Trophoblast cell (in vitro differentiated cells and primary cell): ENCODE measurements around the gene LRRTM2.

Experiments used
- DNase-seq, 2 donors: peaks; one replicate each; pipeline ENCODE4 v3.0.0-alpha.2; 2016
- H2AFZ ChIP-seq: 2 replicates; pipeline ENCODE4 v1.6.1; 2013; ENCODE audit warnings: low read length, moderate library complexity, mild to moderate bottlenecking; ENCODE audit not compliant: insufficient read depth, poor library complexity
- H2AK5ac ChIP-seq: 2 replicates; pipeline ENCODE4 v1.6.1; 2013; ENCODE audit warnings: mild to moderate bottlenecking, low read length
- H2BK120ac ChIP-seq: 2 replicates; pipeline ENCODE4 v1.6.1; 2013; ENCODE audit warnings: low read length, mild to moderate bottlenecking, moderate library complexity; ENCODE audit not compliant: insufficient read depth, poor library complexity
- H2BK12ac ChIP-seq: 2 replicates; pipeline ENCODE4 v1.6.1; 2013; ENCODE audit warnings: mild to moderate bottlenecking, low read length, moderate library complexity
- H2BK5ac ChIP-seq: 2 replicates; pipeline ENCODE4 v1.6.1; 2013; ENCODE audit warnings: low read length, low read depth, moderate library complexity, mild to moderate bottlenecking; ENCODE audit not compliant: poor library complexity
- H3K14ac ChIP-seq: 2 replicates; pipeline ENCODE4 v1.6.1; 2013; ENCODE audit warnings: mild to moderate bottlenecking, low read length
- H3K18ac ChIP-seq: 2 replicates; pipeline ENCODE4 v1.6.1; 2013; ENCODE audit warnings: mild to moderate bottlenecking, low read length
- H3K23ac ChIP-seq: 2 replicates; pipeline ENCODE4 v1.6.1; 2013; ENCODE audit warnings: low read length
- H3K27ac ChIP-seq: 2 replicates; pipeline ENCODE4 v1.5.1; 2013; ENCODE audit warnings: low read depth, mild to moderate bottlenecking, inconsistent platforms, low read length, moderate library complexity
- H3K27me3 ChIP-seq: 2 replicates; pipeline ENCODE4 v1.6.1; 2013; ENCODE audit warnings: inconsistent platforms, mild to moderate bottlenecking, low read length, moderate library complexity; ENCODE audit not compliant: insufficient read depth
- H3K36me3 ChIP-seq, 2 experiments: 1 replicate in 1 of 2; 2 replicates in 1 of 2; pipeline ENCODE4 v1.6.1; 2013; ENCODE audit warnings: low read length in 2 of 2, mild to moderate bottlenecking in 2 of 2, moderate library complexity in 1 of 2; ENCODE audit not compliant: insufficient read depth in 2 of 2, control insufficient read depth in 1 of 2
- H3K4ac ChIP-seq: 2 replicates; pipeline ENCODE4 v1.6.1; 2013; ENCODE audit warnings: low read depth, mild to moderate bottlenecking, low read length, moderate library complexity
- H3K4me1 ChIP-seq, 2 experiments: 1 replicate in 1 of 2; 2 replicates in 1 of 2; pipeline ENCODE4 v1.6.1; 2013; ENCODE audit warnings: low read length in 2 of 2, mild to moderate bottlenecking in 2 of 2, moderate library complexity in 1 of 2; ENCODE audit not compliant: insufficient read depth in 2 of 2, control insufficient read depth in 1 of 2
- H3K4me2 ChIP-seq: 2 replicates; pipeline ENCODE4 v1.6.1; 2013; ENCODE audit warnings: inconsistent platforms, mild to moderate bottlenecking, low read length, moderate library complexity
- H3K4me3 ChIP-seq: 2 replicates; pipeline ENCODE4 v1.5.1; 2013; ENCODE audit warnings: mild to moderate bottlenecking, low read depth, low read length, inconsistent platforms
- H3K79me1 ChIP-seq: one replicate; pipeline ENCODE4 v1.6.1; 2013; ENCODE audit warnings: low read length
- H3K79me2 ChIP-seq: 2 replicates; pipeline ENCODE4 v1.6.1; 2013; ENCODE audit warnings: low read length, mild to moderate bottlenecking; ENCODE audit not compliant: control insufficient read depth, insufficient read depth, poor library complexity
- H3K9ac ChIP-seq: 2 replicates; pipeline ENCODE4 v1.6.1; 2013; ENCODE audit warnings: mild to moderate bottlenecking, low read length
- H3K9me3 ChIP-seq: 2 replicates; pipeline ENCODE4 v1.6.1; 2013; ENCODE audit warnings: low read depth, mild to moderate bottlenecking, control low read depth, inconsistent platforms, low read length; ENCODE audit not compliant: insufficient read depth
- H4K12ac ChIP-seq: 2 replicates; pipeline ENCODE4 v1.6.1; 2013; ENCODE audit warnings: low read depth, mild to moderate bottlenecking, low read length, moderate library complexity
- H4K8ac ChIP-seq: 2 replicates; pipeline ENCODE4 v1.6.1; 2013; ENCODE audit warnings: low read depth, mild to moderate bottlenecking, low read length, moderate library complexity
- H4K91ac ChIP-seq: one replicate; pipeline ENCODE4 v1.6.1; 2013; ENCODE audit warnings: low read depth, mild to moderate bottlenecking, low read length, moderate library complexity
- WGBS: extraction: QIAGEN DNeasy Blood & Tissue Kit; methylation state at CpG from one replicate; pipeline ENCODE4 v1.1.7; 2013; ENCODE audit warnings: missing lambda C conversion rate; ENCODE audit not compliant: insufficient read length, insufficient coverage; ENCODE audit errors: extremely low coverage; 5-methylcytosine and 5-hydroxymethylcytosine counted together

Gene LRRTM2

DNA sequence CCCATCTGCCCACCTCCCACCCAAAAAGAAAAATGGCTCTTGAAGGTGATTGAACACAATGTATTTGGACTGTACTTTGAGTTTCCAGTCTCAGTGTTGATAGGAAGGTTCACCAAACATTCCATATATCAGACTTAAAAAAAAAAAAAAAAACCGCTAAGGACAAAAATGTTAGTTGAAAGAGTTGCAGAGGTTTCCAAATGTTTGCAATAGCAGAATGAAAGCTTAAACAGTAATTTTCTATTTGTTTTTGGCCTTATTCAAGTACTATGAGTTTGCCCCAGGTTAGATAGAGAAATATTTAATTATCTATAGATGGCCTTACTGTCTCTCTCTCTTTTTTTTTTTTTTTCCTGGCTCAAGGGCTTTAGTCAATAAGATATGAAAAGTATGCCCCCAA, 6.1 kb downstream of the LRRTM2 start:
- no peak overlapping the region for H2AFZ ChIP-seq
- H2BK5ac ChIP-seq, result no peak overlapping the region
- H3K9ac ChIP-seq, result no peak overlapping the region
- H2BK12ac ChIP-seq, result no peak overlapping the region
- no peak overlapping the region for H4K12ac ChIP-seq
- no peak overlapping the region for H3K23ac ChIP-seq
- no peak overlapping the region for H3K18ac ChIP-seq
- H2AK5ac ChIP-seq, result no peak overlapping the region
- no peak overlapping the region for H3K4me3 ChIP-seq
- no peak overlapping the region for H3K27ac ChIP-seq
- peaks cover 4% of the 10 kb centered on the region for H3K79me2 ChIP-seq
- no peak overlapping the region for H2BK120ac ChIP-seq
- H3K14ac ChIP-seq, result no peak overlapping the region
- H3K36me3 ChIP-seq, result no peaks in the 10 kb centered on the region
- no peak overlapping the region for H3K4me2 ChIP-seq
- H4K8ac ChIP-seq, result no peak overlapping the region
- H3K79me1 ChIP-seq, result peaks cover 3% of the 10 kb centered on the region
- no peaks in the 10 kb centered on the region for H3K9me3 ChIP-seq
- no peak overlapping the region for H3K4ac ChIP-seq
- no peak overlapping the region for H4K91ac ChIP-seq
- no peak for DNase-seq
- peaks cover 2 to 12% of the 10 kb centered on the region in 2 experiments for H3K4me1 ChIP-seq
- no CpG with 5 or more reads among the region's 1 CpG for WGBS
- H3K27me3 ChIP-seq, result no peaks in the 10 kb centered on the region

GRCh38 chr5:138867011-138867410, 8.1 kb downstream of the LRRTM2 start:
- H2BK12ac ChIP-seq, result no peak overlapping the region
- H2BK5ac ChIP-seq, result no peak overlapping the region
- H3K79me1 ChIP-seq, result peaks cover 3% of the 10 kb centered on the region
- H4K12ac ChIP-seq, result no peak overlapping the region
- H3K27ac ChIP-seq, result no peak overlapping the region
- H3K36me3 ChIP-seq, result peaks cover 5 to 9% of the 10 kb centered on the region in 2 experiments
- H3K9me3 ChIP-seq, result peaks cover 2% of the 10 kb centered on the region
- no peak overlapping the region for H2AFZ ChIP-seq
- H3K4me3 ChIP-seq, result no peak overlapping the region
- no peak overlapping the region for H3K9ac ChIP-seq
- H2AK5ac ChIP-seq, result no peak overlapping the region
- no peak overlapping the region for H3K4ac ChIP-seq
- H3K14ac ChIP-seq, result no peak overlapping the region
- DNase-seq, result no peak
- peaks cover 2% of the 10 kb centered on the region for H3K79me2 ChIP-seq
- no peak overlapping the region for H2BK120ac ChIP-seq
- no peak overlapping the region for H3K4me2 ChIP-seq
- no CpG with 5 or more reads among the region's 1 CpG for WGBS
- no peak overlapping the region for H3K23ac ChIP-seq
- peaks cover 0 to 11% of the 10 kb centered on the region in 2 experiments for H3K4me1 ChIP-seq
- no peak overlapping the region for H4K8ac ChIP-seq
- H3K18ac ChIP-seq, result no peak overlapping the region
- no peaks in the 10 kb centered on the region for H3K27me3 ChIP-seq
- H4K91ac ChIP-seq, result no peak overlapping the region

GRCh38 chr5:138853132-138853531, 22.0 kb downstream of the LRRTM2 start:
- Histone ChIP-seq H2BK120ac (no peak overlapping the region), H2AFZ (no peak overlapping the region), H4K8ac (no peak overlapping the region), H3K9ac (no peak overlapping the region), H3K27ac (no peak overlapping the region), H3K36me3 (peaks cover 0 to 4% of the 10 kb centered on the region in 2 experiments), H3K23ac (no peak overlapping the region), H3K18ac (no peak overlapping the region), H3K79me2 (no peaks in the 10 kb centered on the region), H3K14ac (no peak overlapping the region), H3K4ac (no peak overlapping the region), H3K4me1 (no peaks in the 10 kb centered on the region), H2AK5ac (no peak overlapping the region), H2BK12ac (no peak overlapping the region), H3K79me1 (no peaks in the 10 kb centered on the region), H4K91ac (no peak overlapping the region), H3K4me3 (no peak overlapping the region), H3K4me2 (no peak overlapping the region), H3K9me3 (no peaks in the 10 kb centered on the region), H3K27me3 (no peaks in the 10 kb centered on the region), H2BK5ac (no peak overlapping the region), H4K12ac (no peak overlapping the region)
- no CpG with 5 or more reads among the region's 9 CpGs for WGBS
- no peak for DNase-seq

DNA sequence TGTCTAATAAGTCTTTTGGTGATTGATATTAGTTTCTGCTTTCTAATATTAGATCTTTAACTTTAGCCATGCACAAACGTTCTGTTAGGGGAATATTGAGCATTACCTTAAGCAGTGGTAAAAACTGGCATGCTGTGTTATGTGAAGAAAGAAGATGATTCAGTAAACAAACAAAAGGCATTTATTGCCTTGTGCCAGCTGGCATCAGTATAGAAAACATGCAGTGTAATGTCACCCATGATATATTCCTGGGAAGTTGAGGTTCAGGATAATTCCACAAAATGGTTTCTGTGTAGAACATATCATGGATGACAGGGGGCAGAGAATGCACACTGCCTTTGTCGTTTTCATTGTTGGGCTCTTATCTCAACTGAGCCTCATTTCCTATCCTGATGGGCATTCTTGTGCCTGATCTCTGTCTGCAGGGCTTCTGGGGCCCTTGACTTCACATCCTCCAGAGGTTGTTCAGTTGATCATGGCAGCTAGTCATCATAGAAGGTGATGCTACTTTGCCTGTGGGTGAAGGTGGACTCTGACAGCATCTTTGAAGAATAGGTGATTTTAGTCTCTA, 24.2 kb downstream of the LRRTM2 start:
- Histone ChIP-seq H2AK5ac (no peak overlapping the region), H3K79me2 (no peaks in the 10 kb centered on the region), H2BK120ac (no peak overlapping the region), H3K23ac (no peak overlapping the region), H3K4me3 (no peak overlapping the region), H4K12ac (no peak overlapping the region), H3K9ac (no peak overlapping the region), H3K4me1 (peaks cover 0 to 1% of the 10 kb centered on the region in 2 experiments), H2BK5ac (no peak overlapping the region), H4K8ac (no peak overlapping the region), H3K4ac (no peak overlapping the region), H3K9me3 (no peaks in the 10 kb centered on the region), H3K36me3 (no peaks in the 10 kb centered on the region), H3K27ac (no peak overlapping the region), H3K79me1 (no peaks in the 10 kb centered on the region), H3K27me3 (no peaks in the 10 kb centered on the region), H2BK12ac (no peak overlapping the region), H2AFZ (no peak overlapping the region), H3K14ac (no peak overlapping the region), H3K4me2 (no peak overlapping the region), H4K91ac (no peak overlapping the region), H3K18ac (no peak overlapping the region)
- DNase-seq, result no peak
- no CpG with 5 or more reads among the region's 2 CpGs for WGBS
